HL-60/S4 treated with phorbol 12-myristate 13-acetate at 8.2 ng/mL for 4 days and 3 days (cell line): ENCODE data around the gene RGN.
"Not testable (repeated sequence)": the region's sequence is repeated elsewhere in the genome, so short reads cannot be mapped to it uniquely, and the experiment has no call there.

ENCODE experiments used
- in situ Hi-C: fragments of 300-500 bp; cut with MboI; formaldehyde crosslinking; loops from 2 replicates; pipeline ENCODE4 v1.15.0; 2022; ENCODE audit warnings: low sequenced_read_pairs

RGN gene

DNA sequence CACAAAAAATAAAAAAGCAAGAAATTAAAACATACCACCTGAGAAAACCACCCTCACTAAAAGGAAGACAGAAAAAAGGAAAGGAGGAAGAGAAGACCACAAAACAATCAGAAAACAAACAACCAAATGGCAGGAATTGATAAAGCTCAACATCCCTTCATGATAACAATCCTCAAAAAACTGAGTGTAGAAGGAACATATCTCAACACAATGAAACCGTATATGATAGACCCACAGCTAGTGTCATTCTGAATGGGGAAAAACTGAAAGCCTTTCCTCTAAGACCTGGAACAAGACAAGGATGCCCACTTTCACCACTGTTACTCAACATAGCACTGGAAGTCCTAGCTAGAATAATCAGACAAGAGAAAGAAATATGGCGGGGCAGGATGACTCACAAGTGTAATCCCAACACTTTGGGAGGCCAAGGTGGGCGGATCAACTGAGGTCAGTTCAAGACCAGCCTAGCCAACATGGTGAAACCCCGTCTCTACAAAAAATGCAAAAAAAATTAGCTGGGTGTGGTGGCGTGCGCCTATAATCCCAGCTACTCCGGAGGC lies 38.4 kb downstream of the RGN start:
- in situ Hi-C loops: not testable (repeated sequence)

DNA sequence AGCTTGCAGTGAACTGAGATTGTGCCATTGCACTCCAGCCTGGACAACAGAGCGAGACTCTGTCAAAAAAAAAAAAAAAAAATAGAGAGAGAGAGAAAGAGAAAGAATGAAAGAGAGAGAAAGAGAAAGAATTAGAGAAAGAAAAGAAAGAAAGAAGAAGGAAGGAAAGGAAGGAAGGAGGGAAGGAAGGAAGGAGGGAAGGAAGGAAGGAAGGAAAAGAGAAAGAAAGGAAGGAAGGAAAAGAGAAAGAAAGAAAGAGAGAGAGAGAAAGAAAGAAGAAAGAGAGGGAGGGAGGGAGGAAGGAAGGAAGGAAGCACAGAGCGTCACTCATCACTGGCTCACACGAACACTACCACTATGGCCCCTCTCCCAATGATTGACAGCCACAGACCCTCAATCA lies 46.2 kb downstream of the RGN start:
- in situ Hi-C loops: not testable (repeated sequence)

DNA sequence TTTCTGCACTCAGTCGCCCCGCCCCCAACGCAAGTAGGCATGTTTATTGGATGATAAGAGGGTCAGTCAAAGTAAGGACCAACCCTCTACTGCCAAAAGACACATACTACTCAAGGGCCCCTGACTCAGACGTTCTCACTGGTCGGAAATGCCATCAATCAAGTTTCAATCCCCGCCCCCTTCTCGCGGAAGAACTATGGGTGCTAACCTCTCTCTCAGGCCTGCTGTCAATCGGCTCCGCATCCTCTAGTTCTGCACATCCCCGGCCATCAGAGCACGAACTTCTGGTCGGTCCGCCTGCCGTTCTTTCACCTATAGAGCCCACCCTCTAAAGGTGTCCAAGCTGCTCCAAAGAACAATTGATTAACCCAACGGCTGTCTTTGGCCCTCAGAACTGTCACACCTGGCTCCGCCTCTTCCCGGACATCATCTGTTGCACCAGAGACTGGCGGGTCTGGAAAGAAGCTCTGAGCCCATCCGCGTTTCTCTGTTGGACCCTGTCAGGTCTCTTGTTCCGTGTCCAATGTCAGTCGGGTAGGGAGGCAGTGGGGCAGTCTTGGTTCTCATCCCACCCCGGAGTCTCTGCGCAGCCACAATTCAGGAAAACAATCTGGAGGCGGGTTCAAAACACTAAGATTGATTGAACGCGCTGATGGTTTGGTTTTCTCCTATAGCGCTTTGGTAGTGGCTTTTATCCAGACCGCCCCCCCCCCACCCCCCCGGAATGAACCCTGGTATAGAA lies 51.1 kb downstream of the RGN start:
- in situ Hi-C loops: no loop called here

DNA sequence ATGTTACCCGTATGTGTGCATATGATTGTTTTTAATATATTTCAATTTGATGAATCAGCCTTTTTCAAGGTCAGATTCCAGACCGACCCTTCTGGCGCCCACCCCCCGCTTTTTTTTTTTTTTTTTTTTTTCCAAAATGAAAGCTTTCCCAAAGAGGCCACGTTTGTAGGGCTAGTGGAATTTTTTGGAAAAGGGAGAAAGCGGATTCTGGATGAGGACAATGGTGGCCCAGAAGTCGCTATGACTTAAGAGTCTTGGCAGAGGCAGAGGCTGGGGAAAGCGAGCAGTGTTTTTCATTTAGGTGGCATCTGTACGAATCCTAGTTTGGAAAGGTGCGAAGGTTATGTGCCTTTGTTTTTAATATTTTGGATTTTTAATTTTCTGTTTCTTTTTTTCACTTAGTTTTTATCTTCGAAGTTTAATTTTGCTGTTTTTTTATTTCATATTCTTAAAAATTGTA lies 51.7 kb downstream of the RGN start:
- in situ Hi-C loops: no loop called here

DNA sequence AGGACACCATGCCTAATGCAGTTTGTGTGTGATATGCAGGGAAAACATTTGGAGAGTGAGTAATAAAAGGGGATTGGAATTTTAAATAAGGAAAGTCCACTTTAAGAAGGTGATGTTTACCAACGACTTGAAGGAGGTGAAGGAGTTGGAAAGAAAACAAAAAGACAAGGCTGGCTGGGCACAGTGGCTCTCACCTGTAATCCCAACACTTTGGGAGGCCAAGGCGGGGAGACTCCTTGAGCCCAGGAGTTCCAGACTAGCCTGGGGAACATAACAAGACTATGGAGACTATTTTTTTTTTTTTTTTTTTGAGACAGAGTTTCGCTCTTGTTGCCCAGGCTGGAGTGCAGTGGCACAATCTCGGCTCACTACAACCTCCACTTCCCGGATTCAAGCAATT lies 55.2 kb downstream of the RGN start:
- in situ Hi-C loops: no loop called here

DNA sequence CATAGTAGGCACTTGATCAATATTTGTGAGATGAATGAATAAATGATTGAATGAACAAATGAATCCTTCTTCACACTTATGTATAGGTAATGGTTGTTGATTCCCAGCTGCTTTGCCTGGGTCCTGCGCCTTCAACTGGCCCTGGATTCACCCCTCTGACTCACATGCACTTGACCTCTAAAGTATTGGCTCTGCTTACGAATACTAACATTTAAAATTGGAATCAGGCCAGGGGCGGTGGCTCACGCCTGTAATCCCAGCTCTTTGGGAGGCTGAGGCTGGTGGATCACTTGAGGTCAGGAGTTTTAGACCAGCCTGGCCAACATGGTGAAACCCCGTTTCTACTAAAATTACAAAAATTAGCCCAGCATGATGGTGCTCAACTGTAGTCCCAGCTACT lies 57.4 kb downstream of the RGN start:
- in situ Hi-C loops: not testable (repeated sequence)

DNA sequence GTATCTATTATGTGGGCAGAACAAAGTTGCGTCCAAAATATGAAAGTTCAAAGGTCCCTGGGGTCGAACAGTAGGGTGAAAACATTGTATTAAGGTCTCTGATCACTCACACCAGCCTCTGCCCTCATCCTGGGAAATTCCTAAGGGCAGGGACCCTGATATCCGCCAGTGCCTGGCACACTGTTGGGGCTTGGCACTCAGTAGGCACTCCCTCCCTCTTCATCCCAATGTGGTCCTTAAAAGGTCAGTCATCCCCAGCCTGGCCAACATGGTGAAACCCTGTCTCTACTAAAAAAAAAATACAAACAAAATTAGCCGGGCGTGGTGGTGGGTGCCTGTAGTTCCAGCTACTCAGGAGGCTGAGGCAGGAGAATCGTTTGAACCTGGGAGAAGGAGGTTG lies 59.9 kb downstream of the RGN start:
- in situ Hi-C loops: no loop called here
